ENCODE measurements around the gene EPRS1. TPM values are rescaled to one million over a fixed set of nuclear protein-coding genes. Genes with fewer than 3 reads are reported as not detected.
"Not testable (repeated sequence)": the region's sequence is repeated elsewhere in the genome, so short reads cannot be mapped to it uniquely, and the experiment has no call there.

The EPRS1 gene
- total RNA-seq (2014; rRNA removed; shearing (Covaris generic)), result 59.3 and 61.5 TPM in 2 replicates

DNA sequence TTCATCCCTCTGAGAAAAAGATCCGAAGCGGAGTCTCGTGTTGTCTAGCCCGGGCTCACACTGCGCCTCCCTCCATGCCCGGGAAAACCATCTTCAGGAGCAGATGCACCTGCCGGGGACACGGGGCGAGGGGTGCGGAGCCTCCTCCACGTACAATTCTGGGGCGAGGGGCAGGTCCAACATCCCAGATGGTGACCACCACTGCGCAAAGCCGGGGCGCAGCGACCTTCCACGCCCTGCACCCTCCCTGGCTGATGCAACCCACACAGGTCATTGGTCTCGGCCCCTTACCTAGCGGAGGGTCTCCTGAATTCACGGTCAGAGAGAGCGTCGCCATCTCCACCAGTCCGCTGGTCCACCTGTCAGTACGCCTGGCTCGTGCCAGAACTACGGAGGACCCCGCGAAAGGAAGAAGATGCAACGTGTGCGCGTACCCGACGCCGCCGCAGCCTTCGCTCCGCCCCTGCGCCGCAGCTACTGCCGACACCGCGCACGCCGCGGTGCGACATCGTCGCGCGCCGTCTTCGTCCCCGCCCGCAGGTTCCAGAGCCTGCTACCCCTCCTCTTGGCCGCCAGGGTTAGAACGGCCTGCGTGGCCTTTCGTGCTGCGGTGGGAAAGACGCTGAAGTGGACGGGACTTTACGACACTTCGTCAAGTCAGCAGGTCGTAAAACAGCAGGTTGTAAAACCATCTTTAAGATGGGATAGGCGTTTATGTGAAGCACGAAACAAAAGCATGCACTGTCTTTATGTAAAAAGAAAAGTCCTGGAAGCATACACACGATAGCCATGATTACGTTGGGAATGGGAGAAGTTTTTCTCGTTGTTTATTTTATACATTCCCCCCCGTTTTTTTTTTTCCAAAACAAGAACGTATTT is at the start of gene EPRS1:
TSS of gene EPRS1 (minus strand) at position 454 of the 879 bp plus-strand sequence. CDS start at position 337, 117 bp downstream.
- peak; percentile 98 for DNase-seq (ENCODE audit: low spot score)

- peak; percentile 61 for DNase-seq (ENCODE audit: low spot score)
Observed at GRCh38 chr1:220094016-220094911, 48.0 kb upstream of the EPRS1 start, which contains the start of gene IARS2. Gene IARS2 (plus strand): TSS chr1:220094132. CDS start chr1:220094217, 85 bp downstream.

DNA sequence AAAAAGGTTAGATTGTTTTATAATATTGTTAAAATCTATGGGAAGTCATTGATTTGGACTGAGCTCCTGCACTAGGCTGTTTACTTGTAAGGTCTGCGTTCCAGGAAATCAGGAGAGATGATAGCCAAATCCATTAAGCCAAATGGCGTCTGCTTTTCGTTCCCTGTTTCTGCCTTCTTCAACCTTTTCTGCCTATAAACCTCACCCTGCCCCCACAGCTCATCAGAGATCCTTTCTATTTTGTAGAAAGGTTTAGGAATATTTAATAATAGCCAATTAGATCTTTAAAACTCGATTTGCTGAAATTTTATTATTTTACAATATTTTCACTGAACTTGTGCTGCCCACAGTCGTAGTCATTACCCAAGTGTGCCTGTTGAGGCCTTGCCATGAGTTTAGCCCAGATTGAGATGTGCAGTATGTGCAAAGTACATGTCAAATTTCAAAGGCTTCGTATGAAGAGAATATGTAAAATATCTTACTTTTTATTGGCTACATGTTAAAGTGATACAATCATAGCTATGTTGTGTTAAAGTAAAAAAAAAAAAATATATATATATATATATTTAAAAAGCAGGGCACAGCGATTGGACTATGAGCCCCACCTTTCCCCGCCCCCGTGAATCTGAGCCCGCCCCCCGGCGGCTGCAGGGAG is 47.2 kb upstream of the EPRS1 start:
- no peak for DNase-seq (ENCODE audit: low spot score)

- DNase-seq (ENCODE audit: low spot score), result no peak
Observed at GRCh38 chr1:220092694-220093093, 46.4 kb upstream of the EPRS1 start.

DNA sequence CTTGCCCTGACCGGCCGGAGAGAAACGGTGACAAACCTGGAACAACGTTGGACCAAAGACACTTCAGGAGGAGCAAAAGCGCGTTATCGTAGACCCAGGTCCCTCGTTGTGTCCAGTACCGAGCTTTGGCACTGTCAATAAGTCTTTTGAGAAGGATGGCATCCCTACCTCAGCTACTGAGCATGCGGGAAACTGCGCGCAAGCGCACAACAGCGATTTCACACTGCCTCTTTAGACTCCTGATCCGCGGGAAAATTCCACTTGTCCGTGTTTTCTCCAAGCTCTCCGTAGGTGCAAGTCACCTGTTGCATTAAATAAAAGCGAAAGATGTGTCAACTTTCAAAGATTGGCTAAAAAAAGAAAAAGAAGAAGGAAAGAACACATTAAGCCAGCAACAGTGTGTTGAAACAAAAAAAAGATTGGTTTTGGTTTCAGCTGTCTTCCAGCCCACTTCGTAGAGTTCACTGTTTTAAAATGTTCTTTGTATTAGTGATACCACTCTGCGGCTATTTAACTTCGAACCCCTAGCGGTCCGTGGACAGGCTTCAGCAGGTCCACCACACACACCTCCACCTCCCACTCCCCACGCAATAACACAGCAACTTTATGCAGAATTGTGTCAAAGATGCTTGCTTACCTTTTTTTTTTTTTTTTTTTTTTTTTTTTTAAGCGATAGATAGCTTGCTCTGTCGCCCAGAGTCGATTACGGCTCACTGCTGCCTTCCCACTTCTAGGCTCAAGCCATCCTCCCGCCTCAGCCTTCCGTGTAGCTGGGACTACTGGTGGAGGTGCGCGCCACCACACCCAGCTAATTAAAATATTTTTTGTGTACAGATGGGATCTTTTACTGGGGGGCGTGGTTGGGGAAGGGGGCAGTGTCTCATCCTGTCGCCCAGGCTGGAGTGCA is 43.6 kb upstream of the EPRS1 start, which contains the start of gene BPNT1:
TSS of gene BPNT1 (minus strand) at position 139 of the 907 bp plus-strand sequence. CDS start 9,942 bp downstream, outside the sequence.
- DNase-seq (ENCODE audit: low spot score), result peak; percentile 85

GRCh38 chr1:220086261-220086686 is 40.0 kb upstream of the EPRS1 start:
- not testable (repeated sequence) for DNase-seq (ENCODE audit: low spot score)

DNA sequence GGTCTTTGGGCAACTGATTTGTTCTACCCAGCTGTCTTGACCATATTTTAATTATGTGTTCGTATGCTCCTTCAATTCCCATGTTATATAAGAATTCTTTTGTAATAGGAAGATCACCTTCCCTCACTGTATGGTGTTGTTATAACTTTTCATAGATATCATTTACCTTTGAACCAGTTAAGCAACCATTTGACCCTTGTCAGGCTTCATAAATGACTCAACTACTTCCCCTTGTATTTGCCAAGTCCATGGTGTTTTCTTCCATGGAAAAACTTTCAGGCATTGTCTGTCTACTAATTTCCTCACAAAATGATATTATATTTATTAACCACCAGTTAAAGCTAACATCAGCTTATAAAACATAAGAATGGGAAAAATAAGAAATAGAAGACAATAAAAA is 38.2 kb upstream of the EPRS1 start:
- DNase-seq (ENCODE audit: low spot score), result no peak

GRCh38 chr1:220077887-220078286 is 31.6 kb upstream of the EPRS1 start:
- no peak for DNase-seq (ENCODE audit: low spot score)

GRCh38 chr1:220076861-220077762 is 30.8 kb upstream of the EPRS1 start:
- DNase-seq (ENCODE audit: low spot score), result no peak

GRCh38 chr1:220067269-220068204 is 21.2 kb upstream of the EPRS1 start:
- no peak for DNase-seq (ENCODE audit: low spot score)

- DNase-seq (ENCODE audit: low spot score), result no peak
Observed at GRCh38 chr1:220062629-220063028, 16.3 kb upstream of the EPRS1 start.

DNA sequence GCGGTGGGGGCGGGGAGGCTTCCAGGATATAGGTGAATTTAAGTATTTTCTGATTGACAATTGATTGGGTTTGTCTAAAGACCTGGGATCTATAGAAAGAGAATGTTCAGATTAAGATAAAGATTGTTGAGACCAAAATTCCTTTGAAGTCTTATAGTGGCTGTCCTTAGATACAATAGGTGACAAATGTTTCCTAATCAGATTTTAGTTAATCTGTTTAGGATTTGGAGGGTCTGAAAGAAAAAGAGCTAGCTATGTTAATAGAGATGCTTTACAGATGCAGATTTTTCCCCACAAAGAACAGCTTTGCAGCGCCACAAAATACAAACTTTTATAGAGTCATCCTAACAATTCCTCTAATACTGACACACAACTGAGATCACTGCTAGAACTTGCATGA is 14.6 kb upstream of the EPRS1 start:
- no peak for DNase-seq (ENCODE audit: low spot score)

DNA sequence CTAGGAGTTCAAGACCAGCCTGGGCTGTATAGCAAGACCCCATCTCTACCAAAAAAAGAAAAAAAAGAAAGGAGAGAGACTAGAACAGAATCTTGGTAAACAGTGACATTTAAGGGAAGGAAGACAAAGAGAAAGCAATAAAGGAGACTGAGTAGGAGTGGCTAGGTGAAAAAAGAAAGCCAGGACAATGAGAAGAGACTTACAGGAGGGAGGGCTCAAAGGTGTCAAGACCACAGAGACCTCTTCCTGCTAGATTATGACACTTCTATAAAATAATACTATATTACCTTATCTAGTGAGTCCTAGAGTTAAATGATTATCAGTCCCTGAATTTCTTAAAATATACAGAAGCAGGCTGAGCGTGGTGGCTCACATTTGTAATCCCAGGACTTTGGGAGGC is 10.1 kb upstream of the EPRS1 start:
- DNase-seq (ENCODE audit: low spot score), result no peak

DNA sequence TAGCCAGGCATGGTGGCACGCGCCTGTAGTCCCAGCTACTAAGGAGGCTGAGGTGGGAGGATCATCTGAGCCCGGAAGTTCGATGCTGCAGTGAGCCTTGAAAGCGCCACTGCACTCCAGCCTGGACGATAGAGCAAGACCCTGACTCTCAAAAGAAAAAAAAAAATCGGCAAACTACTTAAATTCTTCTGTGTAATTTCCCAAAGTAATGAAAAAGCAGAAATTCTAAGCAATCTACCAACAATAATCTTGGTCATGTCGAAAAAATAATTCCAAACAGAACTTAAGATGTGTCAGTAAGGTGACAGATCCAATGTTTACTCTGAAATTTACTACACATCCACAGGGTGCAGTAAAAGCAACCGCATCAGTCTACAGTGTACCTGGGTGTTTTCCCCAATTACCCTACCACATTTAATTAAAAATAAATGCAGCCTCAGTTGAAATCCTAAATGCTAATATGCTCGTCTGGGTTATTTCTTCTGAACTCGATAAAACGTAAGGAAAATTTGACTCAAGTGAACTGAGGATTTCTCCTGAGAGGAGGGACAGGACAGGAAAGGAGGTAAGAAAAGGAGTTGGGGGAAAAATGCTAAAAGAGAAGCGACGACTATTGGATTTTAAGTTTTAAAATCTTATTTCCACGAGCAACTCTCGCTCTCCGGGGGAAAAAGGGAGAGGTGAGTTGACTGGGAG is 801 bp downstream of the EPRS1 start:
- DNase-seq (ENCODE audit: low spot score), result no peak

DNA sequence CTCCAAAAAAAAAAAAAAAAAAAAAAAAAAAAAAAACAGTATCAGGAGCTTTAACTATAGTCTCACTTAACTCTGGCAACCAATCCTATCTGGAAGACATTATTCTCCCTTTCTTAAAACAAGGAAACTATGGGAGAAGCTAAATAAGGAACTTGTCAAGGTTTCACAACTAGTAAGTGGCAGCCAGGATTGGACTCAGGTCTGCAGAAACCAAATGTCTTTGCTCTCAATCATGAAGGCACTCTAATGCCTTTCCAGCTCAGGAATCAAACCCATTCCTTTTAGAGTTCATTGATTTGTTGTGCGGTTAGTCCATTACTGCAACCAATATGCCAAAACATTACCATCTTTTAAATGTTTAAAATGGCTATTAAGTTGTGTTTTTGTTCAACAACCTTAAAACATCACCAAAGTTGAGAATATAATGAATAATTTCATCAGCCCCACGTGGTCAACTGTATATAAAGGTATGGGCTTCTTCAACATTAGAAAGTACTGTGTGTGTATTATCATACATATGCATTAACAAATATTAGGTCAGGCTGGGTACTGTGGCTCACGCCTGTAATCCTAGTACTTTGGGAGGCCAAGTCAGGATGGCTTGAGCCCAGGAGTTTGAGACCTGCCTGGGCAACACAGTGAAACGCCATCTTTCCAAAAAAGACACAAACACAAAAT is 1.5 kb downstream of the EPRS1 start:
- DNase-seq (ENCODE audit: low spot score), result no peak

- DNase-seq (ENCODE audit: low spot score), result no peak
Observed at GRCh38 chr1:220043646-220044045, 2.7 kb downstream of the EPRS1 start.

DNA sequence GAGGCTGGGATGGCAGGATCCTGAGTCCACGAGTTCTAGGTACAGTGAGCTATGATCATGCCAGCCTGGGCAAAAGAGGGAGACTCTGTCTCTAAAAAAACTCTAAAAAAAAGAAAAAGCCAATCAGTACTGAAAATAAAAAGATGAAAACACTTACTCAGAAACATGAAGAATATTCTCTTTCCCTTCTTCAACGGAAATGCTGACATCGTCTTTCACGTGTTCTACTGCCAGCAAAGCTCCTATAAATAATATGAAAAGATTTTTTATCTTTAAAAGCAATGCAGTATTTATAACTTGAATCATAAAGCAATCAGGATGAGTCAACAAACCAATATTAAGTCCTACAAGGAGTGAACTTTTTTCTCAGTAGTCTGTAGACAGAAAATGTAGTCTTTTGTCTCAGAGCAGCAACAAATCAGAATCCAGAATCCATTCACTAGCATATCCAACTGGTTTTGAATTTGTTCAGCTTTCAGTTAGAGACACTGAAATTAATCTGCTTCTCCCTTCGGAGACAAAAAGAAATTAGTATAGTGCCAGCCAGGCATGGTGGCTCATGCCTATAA is 6.2 kb downstream of the EPRS1 start:
- DNase-seq (ENCODE audit: low spot score), result no peak
